Measurements from ENCODE around the gene GPR61. TPM values are rescaled to one million over a fixed set of nuclear protein-coding genes. Genes with fewer than 3 reads are reported as not detected.
A peak's percentile ranks its signal among the peaks of the same experiment; 100 is the strongest.

GPR61 gene
- total and polyA plus RNA-seq, 9 of the 15 experiments (the other 6 are each of a cell fraction or from before 2014, with no cell fraction given), result 0.04 to 1.1 (median 0.25) TPM; not detected in 4

GRCh38 chr1:109548321-109549267 lies 8.9 kb downstream of the GPR61 start, which contains the start of gene GNAI3:
Gene GNAI3 (plus strand): TSS chr1:109548615. CDS start chr1:109548721, 106 bp downstream.
- Histone ChIP-seq H2AFZ (ENCODE audit: low read depth, low read length) (peak within 1 kb of the TSS; percentile 98), H3K4me3 (peak within 1 kb of the TSS; percentile 94), H3K9me3 (replicated peaks; ENCODE audit: control insufficient read depth, insufficient read depth, low read depth, low read length) (no peaks in the 10 kb centered on the region), H3K4me2 (ENCODE audit: insufficient read depth, low read length) (peak within 1 kb of the TSS; percentile 94), H3K36me3 (ENCODE audit: control insufficient read depth, insufficient read depth, low read length) (peaks cover 6% of the 10 kb centered on the region; the same call in 2 of the 3 replicates), H4K20me1 (replicated peaks; ENCODE audit: control insufficient read depth, insufficient read depth, low read length) (peaks cover 5% of the 10 kb centered on the region; the same call in 1 of the 2 replicates), H3K79me2 (ENCODE audit: control insufficient read depth, insufficient read depth, low read length) (peaks cover 71% of the 10 kb centered on the region), H3K9me1 (ENCODE audit: control insufficient read depth, insufficient read depth, low read length) (no peaks in the 10 kb centered on the region), H3K9ac (ENCODE audit: insufficient read depth in 1 of 2, low read depth in 2 of 2, low read length in 2 of 2) (peak within 1 kb of the TSS; percentile 95 to 98), H3K27ac (ENCODE audit: extremely low read depth, low read depth, low read length) (peak within 1 kb of the TSS; percentile 91), H3K27me3 (ENCODE audit: control insufficient read depth in 2 of 2, insufficient read depth in 2 of 2, low read length in 2 of 2) (no peaks in the 10 kb centered on the region), H3K4me1 (replicated peaks in 1 of 2; ENCODE audit: control insufficient read depth in 2 of 2, insufficient read depth in 2 of 2, low read length in 2 of 2) (peaks cover 4 to 5% of the 10 kb centered on the region in 2 experiments)
- DNase-seq (ENCODE audit: extremely low read depth in 1 of 4, low spot score in 3 of 4) (peak; percentile 92 to 99 (median 94)), ATAC-seq (peak; percentile 96), FAIRE-seq (peak; percentile 98)
- POLR2A ChIA-PET, result interaction anchor here (0.6 to 3.5 kb wide), 62 partner anchors 9 to 895 kb away, joined by 3 to 48 read pairs (median 4); partner anchors contain the start of genes AHCYL1, AMPD2, ATXN7L2 and EPS8L3
- no TSS peak for BruUV-seq (replicated peaks)
- 1% methylated on average over 59 of the region's 68 CpGs for WGBS (ENCODE audit: insufficient coverage, low coverage, missing lambda C conversion rate)
- intact Hi-C loops (cut with micrococcal nuclease) (loop anchor here (5.0 kb wide), 3 partner anchors 69 to 434 kb away; partner anchors contain the start of genes AHCYL1, AMPD2 and GNAT2), in situ Hi-C loops (cut with MboI) (loop anchor here (5.0 kb wide), 3 partner anchors 74 to 439 kb away; partner anchors contain the start of gene EPS8L3)
- CTCF ChIA-PET (ENCODE audit: low intra/inter-chr PET ratio), result interaction anchor here (1.1 to 2.9 kb wide), 2 partner anchors 102 to 557 kb away, joined by 3 to 22 read pairs; no protein-coding TSS in a partner anchor
- peak; percentile 65; the same call in 1 of the 2 replicates for TF ChIP-seq CREB3L1 (IDR thresholded peaks at IDR 0.05; ENCODE audit: borderline replicate concordance, low read depth)
- TF ChIP-seq ZBTB7A (IDR thresholded peaks at IDR 0.05; ENCODE audit: borderline replicate concordance, control insufficient read depth, low read depth, low read length), result peak; percentile 73
- no peak; the same call in none of the 2 replicates for TF ChIP-seq DPF2 (IDR thresholded peaks at IDR 0.05)
- 0 out of 2 replicates have a peak, but pooled peaks have one; percentile 3 for TF ChIP-seq SMC3 (conservative IDR thresholded peaks at IDR 0.05; ENCODE audit: insufficient read depth, low read depth, low read length)
- TF ChIP-seq ZNF507 (tag; conservative IDR thresholded peaks at IDR 0.05), result no peak
- no peak for TF ChIP-seq AFF1 (IDR thresholded peaks at IDR 0.05; ENCODE audit: low read depth in 1 of 2, partially characterized antibody in 2 of 2)
- TF ChIP-seq TAL1 (IDR thresholded peaks at IDR 0.05), result no peak
- peak in 1 of 2 experiments; percentile 36; a peak in 2 of 4 replicates for TF ChIP-seq NRF1 (conservative IDR thresholded peaks at IDR 0.05 in 1 of 2, IDR thresholded peaks at IDR 0.05 in 1 of 2)
- TF ChIP-seq NFYB (IDR thresholded peaks at IDR 0.05; ENCODE audit: extremely low read depth, insufficient read length), result no peak
- peak; percentile 72; the same call in 1 of the 2 replicates for TF ChIP-seq ZNF224 (CRISPR knock-in tag; IDR thresholded peaks at IDR 0.05)
- TF ChIP-seq MEF2A (IDR thresholded peaks at IDR 0.05; ENCODE audit: control insufficient read depth, low read depth, low read length), result no peak
- no peak for TF ChIP-seq DACH1 (IDR thresholded peaks at IDR 0.05; ENCODE audit: partially characterized antibody)
- TF ChIP-seq HCFC1 (IDR thresholded peaks at IDR 0.05; ENCODE audit: low read depth, low read length), result peak; percentile 71
- no peak; the same call in 1 of the 2 replicates for TF ChIP-seq MAFK (IDR thresholded peaks at IDR 0.05; ENCODE audit: low read length)
- TF ChIP-seq ZC3H11A (IDR thresholded peaks at IDR 0.05; ENCODE audit: low read depth, low read length), result no peak

Data from K562 (cell line).